Activated CD4-positive, alpha-beta T cell treated with anti-CD3 and anti-CD28 coated beads, Interleukin-10, Interleukin-2, amounts not matched to agents 100 ng/mL and 50 ng/mL, durations not matched to agents 16 hours and 8 hours (primary cell): ENCODE results near the gene MFSD8.
"Not testable (repeated sequence)": the region's sequence is repeated elsewhere in the genome, so short reads cannot be mapped to it uniquely, and the experiment has no call there.

Source experiments
- DNase-seq: peaks from one replicate; pipeline ENCODE4 v3.0.0-alpha.2; 2020

MFSD8 gene

DNA sequence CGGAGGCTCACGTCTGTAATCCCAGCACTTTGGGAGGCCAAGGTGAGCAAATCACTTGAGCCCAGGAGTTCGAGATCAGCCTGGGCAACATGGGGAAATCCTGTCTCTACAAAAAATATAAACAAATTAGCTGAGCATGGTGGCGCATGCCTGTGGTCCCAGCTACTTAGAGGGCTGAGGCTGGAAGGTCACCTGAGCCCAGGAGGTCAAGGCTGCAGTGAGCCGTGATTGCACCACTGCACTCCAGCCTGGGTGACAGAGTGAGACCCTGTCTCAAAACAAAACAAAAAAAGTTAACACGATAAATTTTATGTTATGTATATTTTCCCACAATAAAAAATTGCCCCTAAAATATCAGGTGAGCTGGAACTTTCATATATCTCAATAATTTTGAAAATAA, 33.1 kb downstream of the MFSD8 start:
- DNase-seq, result not testable (repeated sequence)

DNA sequence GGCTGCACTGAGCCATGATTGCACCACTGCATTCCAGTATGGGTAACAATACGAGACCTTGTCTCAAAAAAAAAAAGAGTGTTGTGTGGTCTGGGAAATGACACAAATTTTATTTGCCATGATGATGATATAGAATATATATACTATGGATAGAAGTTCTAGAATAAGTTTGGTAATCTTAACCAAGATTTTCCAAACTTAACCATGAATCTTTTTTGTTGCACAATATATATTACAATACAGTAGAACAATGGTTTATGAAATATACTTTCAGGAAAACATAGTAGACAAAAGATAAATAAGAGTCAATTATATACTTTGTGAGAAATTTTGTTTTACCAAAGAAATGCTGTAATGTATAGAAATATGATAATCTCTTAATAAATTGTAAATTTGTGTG, 34.8 kb downstream of the MFSD8 start:
- DNase-seq, result no peak

DNA sequence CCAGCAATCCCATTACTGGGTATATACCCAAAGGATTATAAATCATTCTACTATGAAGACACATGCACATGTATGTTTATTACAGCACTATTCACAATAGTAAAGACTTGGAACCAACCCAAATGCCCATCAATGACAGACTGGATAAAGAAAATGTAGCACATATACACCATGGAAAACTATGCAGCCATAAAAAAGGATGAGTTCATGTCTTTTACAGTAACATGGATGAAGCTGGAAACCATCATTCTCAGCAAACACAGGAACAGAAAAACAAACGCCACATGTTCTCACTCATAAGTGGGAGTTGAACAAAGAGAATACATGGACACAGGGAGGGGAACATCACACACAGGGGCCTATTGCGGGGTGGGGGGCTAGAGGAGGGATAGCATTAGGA, 39.3 kb downstream of the MFSD8 start:
- DNase-seq, result not testable (repeated sequence)

DNA sequence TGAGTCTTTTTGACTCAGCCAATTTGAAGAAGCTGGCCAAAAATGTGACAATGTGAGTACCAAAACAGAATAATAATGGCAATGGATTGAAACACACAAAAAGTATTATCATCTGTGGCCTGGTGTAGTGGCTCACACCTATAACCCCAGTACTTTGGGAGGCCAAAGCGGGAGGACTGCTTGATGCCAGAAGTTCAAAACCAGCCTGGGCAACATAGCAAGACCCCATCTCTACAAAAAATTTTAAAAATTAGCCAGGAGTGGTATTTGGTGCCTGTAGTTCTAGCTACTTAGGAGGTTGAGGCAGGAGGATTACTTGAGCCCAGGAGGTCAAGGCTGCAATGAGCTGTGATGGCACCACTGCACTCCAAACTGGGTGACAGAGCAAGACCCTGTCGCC, 42.7 kb downstream of the MFSD8 start:
- DNase-seq, result no peak

DNA sequence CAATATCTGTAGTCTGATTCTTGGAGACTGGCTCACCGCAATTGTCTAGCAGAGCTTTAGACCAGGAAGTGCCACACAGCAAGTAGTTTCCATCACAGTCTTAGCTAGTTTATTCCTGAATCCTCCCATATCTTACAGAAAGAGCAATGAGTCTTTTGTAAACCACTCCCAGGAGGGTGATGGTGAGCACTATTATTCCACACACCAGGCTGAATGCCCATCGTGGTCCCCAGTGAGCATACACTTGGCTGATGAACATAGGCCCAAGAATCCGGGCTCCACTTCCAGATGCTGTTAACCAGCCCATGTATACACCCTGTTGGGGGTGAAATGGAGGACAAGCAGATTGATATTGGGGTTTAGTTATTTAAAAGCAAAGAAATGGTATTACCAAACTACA, 44.5 kb downstream of the MFSD8 start:
- no peak for DNase-seq

DNA sequence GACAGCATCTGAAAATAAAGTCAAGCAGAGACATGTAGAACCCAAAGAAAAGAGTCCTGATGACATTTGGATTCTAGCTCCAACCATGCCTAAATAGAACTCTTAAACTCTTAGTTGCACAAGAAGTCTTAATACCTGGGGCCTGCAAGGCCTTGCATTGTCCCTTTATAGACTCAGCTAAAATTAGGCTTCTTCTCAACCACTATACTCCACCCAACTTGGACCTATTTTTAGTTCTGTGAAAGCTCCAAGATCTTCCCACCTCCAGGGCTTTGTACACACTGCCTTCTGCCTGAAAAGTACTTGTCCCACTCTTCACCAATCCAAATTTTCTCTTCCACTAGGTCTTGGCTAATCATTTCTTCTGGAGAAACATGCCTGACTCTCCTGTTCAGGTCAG, 47.8 kb downstream of the MFSD8 start:
- no peak for DNase-seq

DNA sequence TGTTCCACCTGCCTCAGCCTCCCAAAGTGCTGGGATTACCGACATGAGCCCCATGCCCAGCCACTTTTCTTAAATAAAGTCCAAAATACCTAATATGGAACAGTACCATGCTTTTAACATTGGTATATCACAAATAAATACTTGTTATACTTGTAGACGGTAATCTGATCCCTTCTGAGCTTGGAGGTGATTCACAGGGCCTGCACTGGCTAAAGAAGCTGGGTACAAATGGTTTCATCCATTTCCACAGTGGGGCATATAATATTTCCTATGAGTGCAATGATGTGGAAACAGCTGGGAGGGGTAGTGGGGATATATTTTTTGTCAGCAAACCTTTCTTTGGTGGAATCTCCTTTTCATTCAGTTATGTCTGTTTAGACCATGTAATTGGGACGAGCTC, 48.5 kb downstream of the MFSD8 start:
- no peak for DNase-seq

DNA sequence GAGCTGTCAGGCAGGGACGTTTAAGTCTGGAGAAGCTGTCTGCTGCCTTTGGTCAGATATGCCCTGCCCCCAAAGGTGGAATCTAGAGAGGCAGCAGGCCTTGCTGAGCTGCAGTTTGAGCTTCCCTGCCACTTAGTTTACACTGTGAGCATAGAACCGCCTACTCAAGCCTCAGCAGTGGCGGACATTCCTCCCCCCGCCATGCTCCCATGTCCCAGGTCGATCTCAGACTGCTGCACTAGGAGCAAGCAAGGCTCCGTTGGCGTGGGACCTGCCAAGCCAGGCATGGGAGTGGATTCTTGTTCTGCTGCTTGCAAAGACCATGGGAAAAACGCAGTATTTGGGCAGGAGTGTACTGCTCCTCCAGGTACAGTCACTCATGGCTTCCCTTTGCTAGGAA, 59.9 kb downstream of the MFSD8 start:
- DNase-seq, result no peak

DNA sequence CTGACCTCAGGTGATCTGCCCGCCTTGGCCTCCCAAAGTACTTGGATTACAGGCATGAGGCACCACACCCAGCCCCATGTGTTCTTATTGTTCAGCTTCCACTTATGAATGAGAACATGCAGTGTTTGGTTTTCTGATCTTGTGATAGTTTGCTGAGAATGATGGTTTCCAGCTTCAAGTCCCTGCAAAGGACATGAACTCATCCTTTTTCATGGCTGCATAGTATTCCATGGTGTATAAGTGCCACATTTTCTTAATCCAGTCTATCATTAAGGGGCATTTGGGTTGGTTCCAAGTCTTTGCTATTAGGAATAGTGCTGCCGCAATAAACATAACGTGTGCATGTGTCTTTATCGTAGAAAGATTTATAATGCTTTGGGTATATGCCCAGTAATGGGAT, 65.3 kb downstream of the MFSD8 start:
- DNase-seq, result not testable (repeated sequence)

DNA sequence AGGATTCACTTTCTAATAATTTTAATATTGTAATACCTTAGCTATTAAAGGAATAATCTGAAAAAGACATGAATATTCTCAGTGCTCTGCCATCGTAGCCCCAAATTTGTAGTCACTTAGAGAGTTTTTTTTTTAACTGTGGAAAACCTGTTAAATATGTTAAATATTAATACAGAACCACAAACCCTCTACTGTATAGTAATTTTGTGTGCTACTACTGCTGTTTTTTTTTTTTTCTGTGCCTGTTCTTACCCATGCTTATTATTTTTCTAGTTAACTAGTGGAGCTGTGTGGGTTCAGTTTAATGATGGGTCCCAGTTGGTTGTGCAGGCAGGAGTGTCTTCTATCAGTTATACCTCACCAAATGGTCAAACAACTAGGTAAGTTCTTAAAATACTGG, 68.4 kb downstream of the MFSD8 start:
- no peak for DNase-seq

DNA sequence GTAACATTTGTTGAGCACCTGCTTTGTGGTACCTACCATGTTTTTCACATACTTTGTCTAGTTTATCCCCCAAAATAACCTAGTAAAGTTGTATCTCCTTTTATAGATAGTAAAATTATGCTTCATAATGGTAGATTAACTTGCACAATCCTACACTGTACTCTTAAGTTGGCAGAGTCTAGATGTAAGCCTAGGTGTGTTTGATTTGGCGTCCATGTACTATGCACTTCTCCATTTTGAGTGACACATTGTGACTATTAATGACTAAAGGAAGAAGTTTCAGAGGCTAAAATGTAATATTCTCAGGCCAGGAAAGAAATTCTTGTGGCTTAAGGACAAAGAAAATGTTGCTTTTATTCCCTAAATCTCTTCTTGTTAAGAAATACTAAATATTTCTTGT, 68.9 kb downstream of the MFSD8 start:
- DNase-seq, result no peak

DNA sequence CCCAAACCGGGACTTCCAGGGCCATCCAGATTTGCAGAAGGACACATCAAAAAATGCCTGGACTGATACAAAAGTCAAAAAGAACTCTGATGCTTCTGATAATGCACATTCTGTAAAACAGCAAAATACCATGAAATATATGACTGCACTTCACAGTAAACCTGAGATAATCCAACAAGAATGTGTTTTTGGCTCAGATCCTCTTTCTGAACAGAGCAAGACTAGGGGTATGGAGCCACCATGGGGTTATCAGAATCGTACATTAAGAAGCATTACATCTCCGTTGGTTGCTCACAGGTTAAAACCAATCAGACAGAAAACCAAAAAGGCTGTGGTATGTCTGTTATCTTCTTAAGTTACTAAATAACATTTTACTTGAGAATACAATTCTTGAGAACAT, 75.1 kb downstream of the MFSD8 start:
- DNase-seq, result no peak

DNA sequence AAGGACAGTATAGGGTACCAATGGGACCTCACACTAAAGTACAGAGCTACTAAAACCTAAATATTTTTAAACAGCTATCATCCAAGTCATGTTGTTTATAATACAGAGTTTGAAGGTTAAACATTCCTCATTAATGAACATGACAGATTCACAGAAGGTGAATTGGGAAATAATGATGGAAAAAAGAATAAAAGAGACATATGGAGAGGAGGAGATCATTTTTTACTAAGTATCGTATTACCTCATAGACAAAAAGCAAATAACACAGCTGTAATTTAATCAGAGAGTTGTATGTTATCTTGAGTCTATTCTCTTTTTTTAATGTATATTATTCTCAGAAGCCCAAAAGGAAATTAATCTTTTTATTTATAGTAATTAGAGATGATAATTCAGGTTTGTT, 76.4 kb downstream of the MFSD8 start:
- DNase-seq, result no peak

DNA sequence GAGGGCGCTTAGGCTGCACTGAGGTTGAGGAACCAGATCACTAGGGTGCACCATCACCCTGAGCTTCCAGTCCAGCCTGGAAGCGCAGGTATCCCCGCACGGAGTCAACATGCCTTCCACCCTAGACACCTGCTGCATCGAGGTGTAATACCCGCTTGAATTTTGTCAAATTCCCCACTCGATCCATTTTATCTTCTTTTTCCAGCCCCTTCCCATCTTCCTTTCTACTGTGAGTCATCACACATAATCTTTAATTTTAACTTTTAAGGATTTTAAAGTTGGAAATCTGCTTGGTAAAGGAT, 83.5 kb downstream of the MFSD8 start:
- no peak for DNase-seq

DNA sequence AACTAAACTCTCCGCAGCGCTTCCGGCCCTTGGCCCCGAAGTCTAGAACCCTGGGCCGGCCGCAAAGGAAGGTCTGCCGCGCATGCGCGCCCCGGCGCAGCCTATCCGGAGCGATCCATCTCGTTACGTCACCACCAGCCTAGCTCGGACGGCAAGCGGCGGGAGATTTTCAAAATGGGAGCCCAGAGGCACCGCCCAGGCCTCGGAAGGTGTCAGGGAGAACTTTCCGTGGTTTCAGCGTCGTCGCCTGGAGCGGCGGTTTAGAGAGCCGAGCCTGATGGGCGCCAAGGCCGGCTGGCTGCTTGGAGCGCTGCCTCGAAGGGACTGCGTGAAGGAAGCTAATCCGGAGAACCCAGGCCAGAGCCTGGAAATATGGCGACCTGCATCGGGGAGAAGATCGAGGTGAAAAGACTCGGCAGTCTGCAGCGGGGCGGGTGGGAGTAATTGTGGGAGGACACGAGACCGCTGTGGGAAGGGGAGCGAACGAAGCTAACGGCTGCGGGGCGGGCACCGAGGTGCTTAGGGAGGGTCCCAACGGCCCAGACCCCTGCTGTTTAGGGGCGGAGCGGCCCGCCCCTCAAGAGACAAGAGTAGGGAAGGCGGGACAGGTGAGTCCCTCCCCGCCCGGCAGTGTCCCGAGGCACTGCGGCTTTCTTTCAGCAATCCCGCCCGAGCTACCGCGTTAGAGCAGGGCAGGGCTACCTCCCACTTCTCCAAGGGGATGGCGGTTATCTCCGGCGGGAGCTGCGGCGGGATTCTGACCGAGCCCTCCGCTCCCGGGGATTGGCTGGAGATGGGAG, 84.0 kb downstream of the MFSD8 start, which contains the start of gene PLK4:
Gene PLK4, plus strand, starts transcription at position 131 of the 800 bp plus-strand sequence. Its CDS starts 242 bp downstream, at position 373.
- DNase-seq, result peak; percentile 98

DNA sequence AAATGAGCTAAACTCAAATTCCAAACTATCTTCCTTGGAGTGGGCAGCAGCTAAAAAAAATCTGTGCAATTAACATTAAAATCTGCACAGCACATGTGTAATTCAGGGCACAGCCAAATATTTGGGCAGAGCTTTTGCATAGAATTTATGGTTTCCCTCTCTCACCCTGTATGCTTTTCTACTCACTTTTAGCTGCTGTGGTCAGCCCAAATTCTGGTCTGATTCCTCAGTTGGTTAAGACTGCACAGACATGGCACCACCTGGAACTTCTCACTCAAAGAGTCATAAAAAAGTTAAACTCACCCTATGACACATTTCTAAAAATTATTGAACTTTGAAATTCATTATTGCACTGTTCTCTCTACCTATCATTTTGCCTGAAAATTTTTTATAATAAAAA, 89.2 kb downstream of the MFSD8 start:
- no peak for DNase-seq

DNA sequence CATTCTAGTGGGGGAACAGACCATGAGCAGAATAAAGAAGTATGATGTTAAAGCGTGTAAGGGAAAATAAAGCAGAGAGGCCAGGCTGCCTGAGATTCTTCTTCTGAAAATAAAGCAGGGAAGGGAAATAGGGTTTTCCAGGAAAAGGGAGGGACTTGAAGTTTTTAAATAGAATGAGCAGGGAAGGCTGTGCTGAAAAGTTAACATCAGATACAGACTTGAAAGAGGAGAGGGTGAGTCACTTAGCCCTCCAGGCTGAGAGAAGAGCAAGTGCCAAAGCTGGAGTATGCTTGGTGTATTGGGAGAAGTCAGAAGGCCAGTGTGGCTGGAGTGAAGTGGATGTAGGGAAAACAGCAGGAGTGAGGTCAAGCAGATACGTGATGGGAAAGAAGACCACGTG, 94.3 kb downstream of the MFSD8 start:
- no peak for DNase-seq

DNA sequence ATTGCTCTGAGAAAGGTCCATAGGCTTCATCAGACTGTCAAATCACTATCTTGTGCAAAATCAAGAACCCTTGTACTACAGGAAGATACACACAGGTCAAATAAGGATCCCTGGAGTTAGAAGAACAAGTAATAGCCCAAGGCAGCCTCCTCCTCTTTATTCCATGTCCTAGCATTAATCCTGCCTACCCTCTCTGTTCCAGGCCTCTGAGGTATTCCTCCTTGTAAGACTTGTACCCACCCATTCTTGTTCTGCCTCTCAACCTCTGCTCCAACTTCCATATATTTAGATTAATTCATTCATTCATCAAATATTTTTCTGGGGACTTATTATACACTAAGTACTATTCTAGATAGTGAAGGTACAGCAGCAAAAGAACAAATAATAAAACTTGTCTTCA, 94.7 kb downstream of the MFSD8 start:
- DNase-seq, result no peak

DNA sequence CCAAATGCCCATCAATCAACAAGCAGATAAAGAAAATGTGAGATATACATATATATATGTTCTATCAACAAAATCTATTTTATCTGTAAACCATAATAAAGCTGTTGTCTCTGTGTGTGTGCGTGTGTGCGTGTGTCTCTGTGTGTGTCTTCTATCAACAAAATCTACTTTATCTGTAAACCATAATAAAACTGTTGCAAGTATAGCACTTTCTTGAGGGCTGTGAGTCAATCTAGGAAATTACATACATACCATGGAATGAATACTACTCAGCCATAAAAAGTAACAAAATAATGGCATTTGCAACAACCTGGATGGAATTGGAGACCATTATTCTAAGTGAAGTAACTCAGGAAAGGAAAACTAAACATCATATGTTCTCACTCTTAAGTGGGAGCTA, 96.8 kb downstream of the MFSD8 start:
- no peak for DNase-seq
